ENCODE data around the gene JAK1.

The JAK1 gene

DNA sequence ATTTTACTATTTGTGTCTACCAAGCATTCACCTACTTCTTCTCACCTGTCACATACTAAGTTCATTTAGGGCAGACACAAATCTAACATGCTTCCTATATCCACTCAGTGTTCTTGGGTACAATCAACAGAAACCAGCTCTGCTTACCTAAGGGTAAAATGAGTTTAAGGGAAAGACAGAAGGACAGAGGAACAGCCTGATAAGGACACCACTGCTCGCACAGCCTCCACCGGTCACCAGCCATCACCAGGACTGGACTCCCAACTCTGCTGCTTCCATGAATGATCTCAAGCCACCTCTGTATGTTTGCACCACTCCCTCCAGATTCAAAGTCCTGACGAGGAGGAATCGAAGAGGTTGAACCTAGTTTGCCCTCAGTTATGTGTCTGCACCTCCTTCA lies 72.4 kb downstream of the JAK1 start:
- DNase-seq (ENCODE audit: low read depth in 2 of 3, low spot score in 1 of 3) = no peak

DNA sequence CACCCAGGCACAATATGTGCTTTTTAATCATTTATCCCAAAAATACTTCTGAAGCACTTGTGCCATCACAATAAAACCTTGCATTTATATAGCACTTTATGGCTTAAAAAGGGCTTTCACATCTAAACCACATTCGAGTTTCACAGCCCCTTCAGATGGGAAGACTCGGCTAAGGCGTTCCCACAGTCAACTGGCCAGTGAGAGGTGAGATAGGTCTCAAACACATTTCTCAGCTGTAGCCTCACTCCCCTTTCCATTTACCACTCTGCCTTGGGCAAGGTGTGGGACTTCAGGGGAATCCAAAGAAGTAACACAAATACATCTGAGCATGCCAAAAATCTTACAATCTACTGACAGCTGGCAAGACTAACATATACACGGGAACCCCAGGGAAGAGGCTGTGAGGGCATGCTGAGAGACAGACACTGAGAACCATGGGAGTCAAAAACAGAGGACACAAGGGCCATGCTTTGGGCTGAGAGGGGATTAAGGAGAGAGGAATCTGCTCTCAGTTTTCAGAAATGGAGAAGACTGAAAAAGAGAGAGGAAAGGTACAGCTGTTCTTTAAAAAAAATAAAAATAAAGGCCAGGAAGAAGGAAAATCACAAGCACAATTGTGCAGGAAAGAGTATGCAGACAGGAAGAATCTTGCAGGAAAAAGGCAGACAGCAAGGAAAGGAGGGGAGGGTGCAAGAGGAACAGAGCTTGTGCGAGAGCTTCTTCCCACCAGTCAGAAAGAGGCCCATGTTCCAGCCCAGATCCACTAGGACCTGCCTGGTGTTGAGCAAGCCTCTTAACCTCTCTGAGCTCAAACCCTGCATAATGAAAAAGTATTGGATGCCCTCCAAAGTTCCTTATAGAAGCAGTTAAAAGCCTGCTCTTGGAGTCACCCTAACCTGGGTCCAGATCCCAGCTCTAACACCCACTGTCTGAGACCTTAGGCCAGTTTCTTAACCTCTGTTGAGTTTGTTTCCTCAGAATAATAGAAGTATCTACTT lies 73.5 kb downstream of the JAK1 start:
- DNase-seq (ENCODE audit: low read depth in 2 of 3, low spot score in 1 of 3) = no peak

DNA sequence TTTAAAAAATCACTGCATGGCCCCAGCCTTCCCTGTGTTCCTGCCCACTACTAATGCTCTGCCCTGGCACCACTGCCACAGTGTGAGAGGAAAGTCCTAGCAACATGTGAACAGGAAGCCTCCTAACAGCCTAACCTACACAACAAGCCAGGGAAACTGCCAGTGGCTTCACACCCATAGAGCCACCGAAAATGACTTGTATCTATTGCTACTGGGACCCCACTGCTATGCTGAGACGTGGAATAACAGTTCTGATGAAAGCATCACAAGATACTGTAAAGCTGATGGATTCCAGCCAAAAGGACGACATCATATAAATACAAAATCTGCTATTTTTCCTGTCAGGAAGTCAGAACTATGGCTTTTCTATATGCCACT lies 74.9 kb downstream of the JAK1 start:
- DNase-seq (ENCODE audit: low read depth in 2 of 3, low spot score in 1 of 3) = no peak

DNA sequence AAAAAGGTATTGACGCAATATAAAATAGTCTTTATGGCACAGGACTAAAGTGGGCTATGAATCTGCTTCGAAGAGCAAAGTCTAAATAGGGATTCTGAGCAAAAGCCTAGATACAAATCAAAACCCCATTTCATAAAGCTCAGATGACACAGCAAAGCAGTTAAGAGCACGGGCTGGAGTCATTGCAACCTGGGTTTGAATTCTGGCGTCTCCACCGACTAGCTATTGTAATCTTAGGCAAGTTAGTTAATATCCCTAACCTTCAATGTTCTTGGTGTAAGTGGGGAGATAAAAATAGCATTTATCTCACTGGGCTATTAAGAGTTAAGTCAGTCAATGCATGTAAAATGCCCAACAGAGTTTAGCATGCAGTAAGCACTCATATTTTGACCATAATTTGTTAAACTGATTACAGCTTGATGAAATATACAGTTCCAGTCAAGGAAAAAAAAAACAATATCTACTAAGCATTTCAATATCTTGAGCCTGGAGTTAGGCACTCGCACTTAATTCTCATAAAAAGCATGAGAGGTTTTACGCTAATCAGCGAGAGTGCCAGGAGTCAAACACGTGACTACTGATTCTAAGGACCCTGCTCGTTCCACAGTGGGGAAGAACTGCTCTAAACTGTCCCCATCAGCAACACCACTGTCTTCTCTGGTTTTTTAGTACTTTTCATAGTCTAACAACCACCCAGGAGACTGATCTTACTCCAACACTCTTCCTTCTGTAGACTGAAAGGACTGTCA lies 75.5 kb downstream of the JAK1 start:
- no peak for DNase-seq (ENCODE audit: low read depth in 2 of 3, low spot score in 1 of 3)

DNA sequence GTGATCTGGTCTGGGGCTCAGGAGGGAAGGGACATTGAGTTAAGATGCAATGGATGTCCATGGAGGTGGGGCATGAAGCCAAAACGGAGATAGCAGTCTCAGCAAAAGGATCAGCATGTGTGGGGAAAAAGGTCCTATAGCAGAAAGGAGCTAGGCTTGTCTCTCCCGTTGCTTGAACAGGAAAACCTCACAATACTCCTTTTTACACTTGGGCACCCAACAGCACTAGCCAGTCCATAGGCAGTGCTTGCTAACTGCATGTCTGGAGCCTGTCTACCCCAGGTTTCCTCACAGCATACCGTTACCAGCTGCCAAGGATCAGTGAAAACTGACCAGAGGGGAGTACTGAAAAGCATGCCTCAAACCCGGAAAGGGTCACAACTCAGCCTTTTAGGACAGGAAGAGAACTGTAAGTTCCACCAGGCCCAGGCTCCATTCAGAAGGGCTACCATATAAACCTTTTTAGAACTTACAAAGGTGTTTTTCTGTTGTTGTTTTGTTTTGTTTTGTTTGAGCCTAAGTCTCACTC lies 78.6 kb downstream of the JAK1 start:
- no peak for DNase-seq (ENCODE audit: low read depth in 2 of 3, low spot score in 1 of 3)

DNA sequence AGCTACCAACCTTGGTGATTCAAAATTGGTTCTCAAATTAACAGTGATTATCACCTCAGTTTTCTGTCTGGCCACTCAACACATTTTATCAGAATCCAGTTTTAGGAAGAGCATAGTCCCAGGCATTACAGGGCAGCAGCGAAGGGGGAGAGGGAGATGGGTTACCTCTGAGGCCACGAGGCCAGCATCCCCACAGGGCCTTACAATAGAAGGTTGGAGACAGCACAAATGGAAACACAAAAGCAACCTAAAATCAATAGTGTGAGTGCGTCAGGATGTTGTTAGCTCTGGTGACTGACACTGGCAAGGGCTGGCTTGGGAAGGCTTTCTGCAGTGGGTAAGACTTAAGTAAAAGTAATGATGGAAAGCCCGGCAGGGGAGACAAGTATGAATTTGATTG lies 79.5 kb downstream of the JAK1 start:
- DNase-seq (ENCODE audit: low read depth in 2 of 3, low spot score in 1 of 3) = no peak

DNA sequence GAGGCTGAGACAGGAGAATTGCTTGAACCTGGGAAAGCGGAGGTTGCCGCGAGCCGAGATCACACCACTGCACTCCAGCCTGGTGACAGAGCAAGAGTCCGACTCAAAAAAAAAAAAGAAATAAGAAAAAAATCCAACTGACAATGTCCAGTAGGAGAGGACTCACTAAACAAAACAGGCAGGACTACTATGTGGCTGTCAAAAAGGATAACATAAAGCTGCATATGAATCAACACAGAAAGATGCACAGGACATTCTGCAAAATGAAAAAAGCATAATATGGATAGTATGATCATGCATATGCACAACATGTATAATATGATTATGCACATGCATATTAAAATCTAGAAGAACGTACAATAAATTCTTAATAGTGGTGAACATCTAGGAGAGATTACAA lies 80.7 kb downstream of the JAK1 start:
- DNase-seq (ENCODE audit: low read depth in 2 of 3, low spot score in 1 of 3) = no peak

DNA sequence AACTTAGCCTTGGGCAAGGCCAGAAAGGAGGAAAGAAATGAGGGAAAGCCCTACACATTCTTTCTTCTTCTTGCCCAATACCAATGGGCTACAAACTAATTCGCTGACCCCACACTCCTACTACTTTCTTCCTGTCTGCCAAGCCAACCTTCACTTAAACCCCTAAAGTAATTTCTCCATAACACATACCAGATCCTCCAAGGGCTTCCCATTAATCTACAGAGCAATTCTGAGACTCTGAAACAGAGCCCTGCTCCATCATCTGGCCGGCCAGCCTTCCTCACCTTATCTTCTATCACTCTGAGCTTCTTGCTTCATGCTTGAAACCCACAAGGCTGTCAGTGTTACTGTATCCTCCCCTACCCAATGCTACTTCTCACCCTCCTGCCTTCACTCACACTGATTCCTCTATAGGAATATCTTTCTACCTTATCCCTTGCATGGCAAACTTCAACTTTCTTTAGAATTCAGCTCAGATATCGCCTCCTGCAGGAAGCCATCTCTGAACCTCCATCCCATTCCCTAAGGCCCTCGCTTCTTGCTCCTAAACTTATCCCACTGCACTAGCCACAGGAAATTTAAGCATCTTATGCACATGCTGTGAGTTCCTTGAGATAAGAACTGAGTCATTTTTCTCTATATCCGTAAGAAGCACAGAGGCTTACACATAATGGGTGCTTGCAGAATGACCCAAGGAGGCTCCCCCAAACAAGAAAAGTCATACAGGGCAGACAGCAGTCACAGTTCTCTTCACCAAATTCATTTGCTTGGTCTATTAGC lies 81.9 kb downstream of the JAK1 start:
- no peak for DNase-seq (ENCODE audit: low read depth in 2 of 3, low spot score in 1 of 3)

DNA sequence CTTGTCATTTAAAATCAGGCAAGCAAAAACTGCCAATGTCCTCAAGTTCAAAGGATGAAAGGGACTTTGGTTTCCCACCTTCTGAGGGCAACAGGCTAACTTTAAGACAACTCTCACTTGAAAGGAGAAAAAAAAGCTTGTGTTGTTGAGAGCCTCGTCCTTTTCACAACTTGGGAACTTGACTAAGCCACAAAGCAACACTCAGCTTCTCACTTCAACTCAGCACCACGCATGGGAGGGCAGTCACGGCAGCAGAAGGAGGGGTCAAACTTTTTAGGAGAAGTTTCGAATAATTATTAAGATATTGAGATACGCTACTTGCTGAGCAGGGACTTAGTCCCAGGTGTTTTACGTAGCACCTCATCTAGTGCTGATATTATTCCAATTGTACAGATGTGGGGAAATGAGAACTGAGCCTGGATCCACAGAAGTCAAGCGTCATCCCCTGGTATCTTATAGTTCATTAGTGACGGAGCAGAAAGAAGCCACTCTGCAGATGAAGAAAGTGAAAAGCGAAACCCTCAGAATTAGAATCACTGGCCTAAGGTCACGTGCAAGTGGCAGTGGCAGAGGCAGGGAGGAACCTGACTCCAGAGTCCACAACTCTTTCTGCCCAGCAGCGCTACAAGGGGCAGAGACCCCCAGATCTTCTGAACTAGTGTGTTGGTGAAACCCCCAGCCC lies 83.6 kb downstream of the JAK1 start:
- no peak for DNase-seq (ENCODE audit: low read depth in 2 of 3, low spot score in 1 of 3)

DNA sequence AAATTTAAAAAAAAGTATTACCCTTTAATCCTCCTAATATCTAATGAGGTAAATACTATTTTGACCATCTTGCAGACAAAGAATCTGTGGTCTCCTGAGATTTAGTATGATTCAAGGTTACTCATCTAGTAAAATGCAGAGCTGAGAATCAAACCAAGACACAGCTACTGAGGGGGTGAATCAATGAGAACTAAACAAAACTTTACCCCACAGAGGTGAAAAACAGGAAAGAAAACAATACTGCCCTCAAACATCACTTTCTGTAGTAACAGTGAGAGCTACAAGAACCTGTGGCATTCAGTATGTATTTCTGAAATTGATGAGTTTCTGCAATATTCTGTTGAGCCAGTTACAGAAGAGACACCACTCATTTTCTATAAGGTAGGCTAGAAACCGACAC lies 85.1 kb downstream of the JAK1 start:
- DNase-seq (ENCODE audit: low read depth in 2 of 3, low spot score in 1 of 3) = no peak

DNA sequence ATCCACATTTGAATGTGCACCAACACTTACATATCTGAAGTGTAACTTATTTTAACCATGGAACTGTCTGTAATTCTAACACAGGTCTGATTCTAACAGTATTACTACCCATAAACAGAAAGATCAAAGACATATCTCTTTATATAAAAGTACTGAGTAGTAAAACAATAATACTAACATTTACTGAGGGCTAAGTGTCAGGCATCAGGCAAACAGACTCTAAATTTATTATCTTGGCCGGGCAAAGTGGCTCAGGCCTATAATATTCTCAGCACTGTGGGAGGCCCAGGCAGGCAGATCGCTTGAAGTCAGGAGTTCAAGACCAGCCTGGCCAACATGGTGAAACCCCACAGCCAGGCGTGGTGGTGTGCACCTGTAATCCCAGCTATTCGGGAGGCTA lies 85.9 kb downstream of the JAK1 start:
- DNase-seq (ENCODE audit: low read depth in 2 of 3, low spot score in 1 of 3) = no peak

DNA sequence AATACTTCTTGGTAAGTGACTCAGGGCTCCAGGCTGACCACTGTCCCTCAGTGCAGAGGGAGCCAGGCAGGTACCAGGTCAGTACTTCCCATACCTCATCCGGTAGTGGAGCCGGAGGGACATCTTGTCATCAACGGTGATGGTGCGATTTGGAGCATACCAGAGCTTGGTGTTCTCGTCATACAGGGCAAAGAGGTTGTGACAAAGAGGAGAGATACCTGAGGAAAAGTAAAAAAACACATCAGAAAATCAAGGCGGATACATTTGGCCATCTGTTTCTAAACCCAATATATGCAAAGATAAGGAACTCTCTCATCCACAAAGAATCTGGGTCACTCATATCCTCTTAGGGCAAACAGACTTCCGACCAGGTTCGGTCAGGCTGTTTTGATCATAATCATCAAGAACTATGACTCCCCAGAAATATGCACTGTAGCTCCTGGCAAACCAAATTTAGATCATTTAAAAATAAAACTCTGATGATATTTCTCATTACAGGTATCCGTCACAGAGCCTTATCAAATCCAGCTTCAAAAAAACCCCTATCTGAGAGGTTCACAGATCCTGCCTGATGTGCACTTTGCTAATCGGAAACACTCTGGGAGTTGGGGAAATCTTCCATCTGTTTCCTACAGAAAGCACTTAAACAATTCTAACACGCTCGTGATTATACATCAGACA lies 87.3 kb downstream of the JAK1 start:
- DNase-seq (ENCODE audit: low read depth in 2 of 3, low spot score in 1 of 3) = no peak

DNA sequence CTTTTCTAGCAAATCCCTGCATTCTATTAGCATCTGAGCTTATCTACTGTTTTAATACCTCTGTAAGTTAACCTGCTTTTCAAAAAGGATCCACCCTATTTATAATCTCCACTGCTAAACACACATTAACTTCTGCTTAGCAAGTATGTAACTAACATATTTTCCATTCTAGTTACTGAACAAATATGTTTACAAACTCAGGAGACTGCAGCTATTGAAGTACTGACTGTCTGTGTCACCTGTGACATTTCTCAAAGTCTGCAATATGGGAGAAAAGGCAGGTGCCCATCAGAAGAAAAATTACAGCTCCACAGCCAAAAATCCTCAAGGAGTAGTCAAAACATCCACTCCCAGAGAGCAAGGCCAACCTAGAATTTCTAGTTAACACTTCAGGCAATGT lies 88.3 kb downstream of the JAK1 start:
- DNase-seq (ENCODE audit: low read depth in 2 of 3, low spot score in 1 of 3) = no peak

DNA sequence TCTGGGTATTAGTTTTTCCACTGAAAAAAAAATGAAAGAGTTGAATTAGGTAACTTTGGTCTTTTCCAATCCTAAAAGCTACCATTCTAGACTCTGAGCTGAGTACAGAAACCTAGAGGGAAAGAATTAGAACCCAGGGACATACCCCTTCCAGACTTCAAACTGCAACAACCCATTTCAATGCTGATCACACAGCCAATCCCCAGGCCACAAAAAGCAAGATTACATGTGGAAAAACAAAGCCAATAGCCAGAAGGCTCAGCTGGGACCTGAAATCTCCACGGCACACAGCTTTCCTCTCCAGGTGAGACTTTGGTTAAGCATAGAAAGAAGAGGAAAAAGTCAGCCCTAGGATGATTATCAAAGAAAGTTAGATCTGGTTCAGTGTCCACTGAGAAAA lies 88.8 kb downstream of the JAK1 start:
- DNase-seq (ENCODE audit: low read depth in 2 of 3, low spot score in 1 of 3) = no peak

DNA sequence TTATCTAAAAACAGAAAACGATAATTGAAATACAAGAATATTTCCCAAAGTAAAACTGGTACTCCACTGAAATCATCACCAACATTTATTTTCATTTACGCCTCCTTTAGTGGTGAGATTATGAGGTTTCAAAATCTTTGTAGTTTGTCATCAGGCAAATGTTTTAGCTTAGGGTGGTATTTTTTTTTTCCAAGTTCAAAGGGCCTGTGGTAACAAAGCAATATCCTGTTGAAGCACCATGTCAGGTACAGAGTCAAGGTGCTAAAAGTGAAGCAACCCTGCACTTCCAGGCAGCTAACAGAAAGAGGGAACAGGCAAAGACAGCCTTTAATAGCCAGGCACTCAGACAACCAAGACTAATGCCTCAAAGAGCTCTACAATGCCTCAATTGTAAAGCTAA lies 89.2 kb downstream of the JAK1 start:
- no peak for DNase-seq (ENCODE audit: low read depth in 2 of 3, low spot score in 1 of 3)

DNA sequence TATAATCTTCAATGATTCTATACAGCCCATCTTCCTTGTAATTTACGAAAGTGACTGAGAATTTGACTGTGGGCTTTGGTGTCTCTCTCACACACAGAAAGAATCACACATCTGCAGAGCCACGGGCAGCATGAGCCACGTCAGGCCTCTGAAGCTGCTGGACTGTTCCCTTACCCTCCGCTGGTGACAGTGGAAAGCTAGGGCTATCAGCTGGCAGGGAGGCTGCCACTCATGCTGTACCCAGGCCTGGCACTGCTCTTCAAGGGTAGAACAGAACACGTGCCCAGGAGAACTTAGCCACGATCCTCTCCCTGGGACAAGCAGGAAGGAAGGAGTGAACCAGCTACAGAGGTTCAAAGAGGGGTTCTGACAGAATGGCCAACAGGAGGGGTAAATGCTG lies 90.7 kb downstream of the JAK1 start:
- no peak for DNase-seq (ENCODE audit: low read depth in 2 of 3, low spot score in 1 of 3)

DNA sequence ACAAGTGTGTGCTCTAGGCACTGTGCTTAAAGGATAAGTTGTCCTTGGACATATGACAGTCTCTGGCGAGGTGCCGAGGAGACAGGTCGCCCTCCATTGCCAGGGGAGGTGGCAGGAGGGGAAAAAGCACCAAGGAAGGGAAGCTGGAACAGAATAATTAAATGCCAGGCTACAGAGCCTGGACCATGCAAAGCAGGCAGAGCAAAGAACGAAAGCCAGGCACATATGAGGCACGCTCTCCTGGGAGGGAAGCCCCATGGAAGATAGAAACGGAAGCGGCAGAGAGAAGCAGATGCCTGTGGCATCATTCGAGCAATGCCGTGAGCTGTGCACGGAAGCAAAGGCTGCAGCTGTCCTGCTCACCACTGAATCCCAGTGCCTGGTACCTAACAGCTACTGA lies 91.2 kb downstream of the JAK1 start:
- DNase-seq (ENCODE audit: low read depth in 2 of 3, low spot score in 1 of 3) = no peak

DNA sequence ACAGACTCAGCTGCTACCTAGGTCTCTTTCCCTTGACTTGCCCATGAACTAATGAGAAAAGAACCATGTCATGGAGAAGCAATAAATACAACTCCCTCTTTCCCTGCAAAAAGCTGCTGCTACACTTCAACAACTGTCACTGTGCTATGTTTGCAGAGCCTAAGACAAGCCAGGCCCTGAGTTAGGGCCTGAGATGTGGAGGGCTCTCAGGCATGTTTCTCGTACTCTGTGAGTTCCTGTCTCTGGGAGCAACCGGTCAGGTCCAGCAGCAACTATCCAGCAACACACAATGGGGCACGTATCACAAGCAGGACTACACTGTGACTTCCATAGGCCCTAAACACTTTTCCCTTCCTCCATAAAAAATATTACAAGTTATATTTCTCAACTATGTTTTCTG lies 91.7 kb downstream of the JAK1 start:
- no peak for DNase-seq (ENCODE audit: low read depth in 2 of 3, low spot score in 1 of 3)

DNA sequence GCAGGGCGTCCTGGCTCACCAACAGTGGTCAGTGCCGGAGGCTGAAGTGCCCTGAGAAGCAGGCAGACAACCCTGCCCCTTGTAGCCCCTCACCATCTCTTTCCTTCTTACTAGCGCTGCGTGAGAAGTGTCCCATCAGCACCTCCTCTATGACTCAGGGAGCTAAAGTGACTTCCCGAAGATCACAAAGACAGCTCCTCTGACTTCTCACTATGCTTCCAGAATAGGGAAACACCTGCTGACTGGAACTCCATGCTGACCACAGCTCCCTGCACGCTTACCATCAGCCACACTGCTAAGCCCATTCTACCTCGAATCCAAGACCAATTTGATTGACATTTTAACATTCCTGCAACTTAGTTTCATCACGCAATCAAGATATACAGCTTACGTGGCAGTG lies 92.8 kb downstream of the JAK1 start:
- no peak for DNase-seq (ENCODE audit: low read depth in 2 of 3, low spot score in 1 of 3)

DNA sequence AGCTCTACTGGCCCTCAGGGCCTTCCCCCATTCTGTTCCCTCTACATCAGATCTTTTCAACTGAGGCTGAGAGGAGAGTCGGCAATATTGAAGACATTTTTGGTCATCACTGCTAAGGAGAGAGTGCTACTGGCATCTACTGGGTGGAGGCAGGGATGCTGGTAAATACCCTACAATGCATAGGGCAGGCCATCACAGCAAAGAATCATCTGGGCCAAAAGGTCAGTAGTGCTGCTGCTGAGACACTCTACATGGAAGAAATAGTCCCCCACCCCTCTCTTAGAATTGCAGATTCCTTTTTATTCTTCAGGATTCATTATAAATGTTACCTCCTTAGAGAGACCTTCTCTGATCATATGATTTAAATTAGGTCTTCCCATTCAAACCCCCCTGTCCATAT lies 94.3 kb downstream of the JAK1 start:
- DNase-seq (ENCODE audit: low read depth in 2 of 3, low spot score in 1 of 3) = no peak
